D721Med (cell line): Measurements from ENCODE around the gene BASP1.
"Not testable (repeated sequence)": the region's sequence is repeated elsewhere in the genome, so short reads cannot be mapped to it uniquely, and the experiment has no call there.

Experiments
- DNase-seq: peaks from one replicate; pipeline ENCODE4 v3.0.0; 2011; ENCODE audit warnings: low spot score; ENCODE audit not compliant: insufficient read length
- FAIRE-seq: peaks from 2 replicates; lab custom pipeline; 2011; peaks lifted over from hg19 to GRCh38; lab: Jason Lieb, UNC
- TF ChIP-seq, protein P1 (sequence below): IDR thresholded peaks from 2 replicates; pipeline ENCODE4 v1.5.1; 2012; ENCODE audit warnings: mild to moderate bottlenecking, control low read depth; ENCODE audit not compliant: insufficient read depth; ENCODE audit errors: missing control alignments

The BASP1 gene

DNA sequence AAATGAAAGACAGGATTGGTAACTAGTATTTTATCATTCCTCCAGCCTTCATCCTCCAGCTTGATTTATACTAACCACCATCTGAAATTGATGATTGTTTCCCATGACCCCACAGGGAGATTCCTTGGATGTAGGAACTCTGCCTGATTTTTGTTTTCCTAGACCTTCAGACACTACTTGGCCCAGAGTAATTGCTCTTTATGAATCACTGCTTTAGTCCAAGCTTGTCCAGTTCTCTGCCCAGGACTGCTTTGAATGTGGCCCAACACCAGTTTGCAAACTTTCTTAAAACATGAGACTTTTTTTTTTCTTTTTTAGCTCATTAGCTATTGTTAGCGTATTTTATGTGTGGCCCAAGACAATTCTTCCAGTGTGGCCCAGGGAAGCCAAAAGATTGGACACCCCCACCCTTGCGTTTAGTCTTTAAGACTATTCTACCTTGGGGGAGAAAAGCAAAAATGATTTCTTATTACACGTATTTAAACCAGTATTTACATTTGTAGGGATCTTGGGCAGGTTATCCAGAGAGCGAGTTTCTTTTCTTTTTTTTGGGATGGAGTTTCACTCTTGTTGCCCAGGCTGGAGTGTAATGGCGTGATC lies 18.4 kb downstream of the BASP1 start:
- no peak for FAIRE-seq

DNA sequence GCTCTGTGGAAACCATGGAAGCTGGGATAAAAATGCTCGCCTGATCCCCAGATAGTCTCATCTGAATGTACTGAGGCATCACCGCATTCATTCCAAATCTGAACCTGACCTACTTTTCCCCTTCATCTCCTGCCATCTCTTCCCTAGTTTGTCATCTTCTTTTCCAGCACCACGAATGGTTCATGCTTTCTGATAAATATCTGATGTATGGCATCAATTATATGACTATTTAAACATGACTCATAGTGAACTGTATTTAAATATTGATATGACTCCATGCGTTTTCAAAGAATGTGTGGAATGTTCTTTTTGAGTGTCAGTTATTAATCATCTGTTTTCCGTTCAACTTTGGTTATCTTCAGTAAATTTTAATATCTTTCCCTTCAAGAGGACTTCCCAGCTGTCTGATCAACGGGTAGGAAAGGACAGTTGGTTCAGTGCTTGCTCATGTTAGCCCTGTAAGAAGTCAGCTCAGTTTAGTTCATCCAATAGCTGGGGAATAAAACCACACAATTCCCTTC lies 21.1 kb downstream of the BASP1 start:
- FAIRE-seq = no peak
- TF ChIP-seq, protein P1, sequence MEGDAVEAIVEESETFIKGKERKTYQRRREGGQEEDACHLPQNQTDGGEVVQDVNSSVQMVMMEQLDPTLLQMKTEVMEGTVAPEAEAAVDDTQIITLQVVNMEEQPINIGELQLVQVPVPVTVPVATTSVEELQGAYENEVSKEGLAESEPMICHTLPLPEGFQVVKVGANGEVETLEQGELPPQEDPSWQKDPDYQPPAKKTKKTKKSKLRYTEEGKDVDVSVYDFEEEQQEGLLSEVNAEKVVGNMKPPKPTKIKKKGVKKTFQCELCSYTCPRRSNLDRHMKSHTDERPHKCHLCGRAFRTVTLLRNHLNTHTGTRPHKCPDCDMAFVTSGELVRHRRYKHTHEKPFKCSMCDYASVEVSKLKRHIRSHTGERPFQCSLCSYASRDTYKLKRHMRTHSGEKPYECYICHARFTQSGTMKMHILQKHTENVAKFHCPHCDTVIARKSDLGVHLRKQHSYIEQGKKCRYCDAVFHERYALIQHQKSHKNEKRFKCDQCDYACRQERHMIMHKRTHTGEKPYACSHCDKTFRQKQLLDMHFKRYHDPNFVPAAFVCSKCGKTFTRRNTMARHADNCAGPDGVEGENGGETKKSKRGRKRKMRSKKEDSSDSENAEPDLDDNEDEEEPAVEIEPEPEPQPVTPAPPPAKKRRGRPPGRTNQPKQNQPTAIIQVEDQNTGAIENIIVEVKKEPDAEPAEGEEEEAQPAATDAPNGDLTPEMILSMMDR = no peak
- no peak for DNase-seq

More for the DNA sequence above, 18.4 kb downstream of the BASP1 start:
- no peak for DNase-seq
- TF ChIP-seq, protein P1 = no peak

DNA sequence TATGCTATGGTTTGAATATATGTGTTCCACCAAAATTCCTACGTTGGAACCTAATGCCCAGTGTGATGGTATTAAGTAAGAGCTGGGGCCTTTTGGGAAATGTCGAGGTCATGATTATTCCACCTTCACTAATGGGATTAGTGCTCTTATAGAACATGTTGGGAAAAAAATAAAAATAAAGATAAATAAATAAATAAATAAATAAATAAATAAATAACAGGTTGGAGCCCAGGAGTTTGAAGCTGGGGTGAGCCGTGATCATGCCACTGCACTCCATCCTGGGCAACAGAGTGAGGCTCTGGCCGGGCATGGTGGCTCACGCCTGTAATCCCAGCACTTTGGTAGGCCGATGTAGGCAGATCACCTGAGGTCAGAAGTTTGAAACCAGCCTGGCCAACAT lies 22.5 kb downstream of the BASP1 start:
- no peak for DNase-seq
- no peak for FAIRE-seq
- TF ChIP-seq, protein P1 = no peak

DNA sequence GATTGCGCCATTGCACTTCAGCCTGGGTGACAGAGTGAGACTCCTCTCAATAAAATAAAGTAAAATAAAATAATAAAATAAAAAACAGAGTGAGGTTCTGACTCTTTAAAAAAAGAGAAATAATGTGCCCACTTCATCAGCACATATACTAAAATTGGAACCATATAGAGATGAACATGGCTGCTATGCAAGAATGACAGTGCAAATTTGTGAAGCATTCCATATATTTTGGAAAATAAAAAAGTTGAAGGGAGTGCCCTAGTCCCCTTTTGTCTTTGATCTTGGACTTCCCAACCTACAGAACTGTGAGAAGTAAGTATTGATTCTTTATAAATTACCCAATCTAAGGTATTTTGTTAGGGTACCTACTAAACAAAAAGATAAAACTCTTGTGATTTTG lies 23.1 kb downstream of the BASP1 start:
- DNase-seq = no peak
- TF ChIP-seq, protein P1 = no peak
- no peak for FAIRE-seq

DNA sequence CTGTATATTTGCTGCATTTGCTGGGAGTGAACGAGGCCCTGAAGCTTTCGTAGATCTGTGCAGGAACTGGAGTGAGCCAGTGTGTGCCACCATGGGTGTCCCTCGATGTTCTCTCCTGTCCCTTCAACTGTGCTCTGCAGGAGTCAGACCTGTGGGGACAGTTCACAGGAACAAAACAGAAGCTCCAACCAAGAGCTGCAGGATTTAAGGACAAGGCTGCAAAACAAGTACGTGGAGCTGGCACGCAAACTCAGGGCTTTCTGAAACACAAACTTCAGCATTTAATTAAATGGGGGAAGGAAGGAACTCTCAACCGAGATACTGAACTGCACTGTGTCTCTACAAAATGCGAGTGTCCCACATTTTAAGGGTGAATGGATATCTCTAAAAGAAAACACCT lies 24.2 kb downstream of the BASP1 start:
- TF ChIP-seq, protein P1 = no peak
- no peak for DNase-seq
- FAIRE-seq = no peak

DNA sequence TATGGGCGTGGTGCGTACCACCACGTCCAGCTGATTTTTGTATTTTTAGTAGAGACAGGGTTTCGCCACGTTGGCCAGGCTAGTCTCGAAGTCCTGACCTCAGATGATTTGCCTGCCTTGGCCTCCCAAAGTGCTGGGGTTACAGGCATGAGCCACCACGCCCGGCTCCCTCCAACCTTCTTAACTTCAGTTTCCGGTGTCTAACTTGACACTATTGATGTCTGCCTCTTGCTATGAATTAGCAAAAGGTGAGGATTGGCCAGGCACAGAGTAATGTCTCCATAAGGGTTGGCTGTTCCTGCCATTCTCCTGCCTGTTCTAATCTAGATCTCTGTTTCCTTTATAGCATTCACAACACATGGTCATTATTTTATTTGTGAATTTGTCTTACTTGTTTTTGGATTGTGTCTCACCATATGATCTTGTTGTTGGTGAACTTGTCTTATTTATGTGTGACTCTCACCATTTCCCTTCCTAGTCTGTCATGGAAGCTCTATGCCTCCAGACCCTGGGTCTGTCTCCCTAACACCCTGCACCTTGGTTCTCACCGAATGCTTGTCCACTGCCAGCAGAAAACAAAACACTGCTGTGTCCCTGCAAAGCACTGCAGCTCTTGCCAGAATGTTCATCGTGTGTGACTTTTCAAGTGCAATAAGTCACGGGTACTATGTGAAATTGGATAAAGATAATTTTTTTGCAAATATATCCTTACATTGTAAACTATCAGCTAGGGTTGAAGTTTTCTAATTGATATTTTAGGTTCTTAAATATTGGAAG lies 26.0 kb downstream of the BASP1 start:
- DNase-seq = no peak
- no peak for FAIRE-seq
- TF ChIP-seq, protein P1 = no peak

DNA sequence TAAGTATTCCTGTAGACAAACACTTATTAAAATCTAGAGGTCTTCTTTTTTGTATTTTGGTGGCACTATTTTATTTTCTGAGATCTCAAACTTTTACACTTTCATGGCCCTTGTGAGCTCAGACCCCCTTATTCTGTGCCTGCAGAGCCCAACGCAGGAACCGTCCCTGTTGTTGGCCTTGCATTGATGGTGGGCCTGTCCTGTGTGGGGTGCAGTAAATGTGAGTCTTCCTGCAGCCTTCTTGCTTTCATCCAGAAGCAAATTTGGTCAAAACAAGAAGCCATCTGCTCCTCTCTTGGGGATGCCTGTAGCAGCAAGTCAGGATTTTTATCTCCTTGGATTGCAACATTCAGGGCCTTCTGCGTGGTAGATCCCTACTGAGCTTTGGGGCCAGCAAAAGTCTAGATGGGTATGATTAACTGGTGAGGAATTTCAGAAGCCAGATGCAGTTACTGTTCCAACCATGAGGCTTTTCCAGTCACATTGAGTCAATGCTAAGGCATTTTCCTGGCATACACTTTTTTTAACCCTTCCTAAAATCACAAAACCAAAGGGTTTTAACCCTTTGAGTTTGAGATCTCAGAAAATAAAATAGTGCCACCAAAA lies 31.7 kb downstream of the BASP1 start:
- TF ChIP-seq, protein P1 = no peak
- DNase-seq = no peak
- no peak for FAIRE-seq

DNA sequence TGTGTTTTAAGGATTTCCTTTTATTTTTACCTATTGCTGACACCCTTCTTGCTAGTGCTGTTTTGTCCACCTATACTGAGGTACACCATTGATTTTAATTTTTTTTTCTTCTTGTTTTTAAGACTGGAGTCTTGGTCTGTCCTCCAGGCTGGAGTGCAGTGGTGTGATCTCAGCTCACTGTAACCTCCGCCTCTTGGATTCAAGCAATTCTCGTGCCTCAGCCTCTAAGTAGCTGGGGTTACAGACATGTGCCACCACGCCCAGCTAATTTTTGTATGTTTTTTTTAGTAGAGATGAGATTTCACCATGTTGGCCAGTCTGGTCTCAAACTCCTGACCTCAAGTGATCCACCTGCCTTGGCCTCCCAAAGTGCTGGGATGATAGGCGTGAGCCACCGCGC lies 32.4 kb downstream of the BASP1 start:
- not testable (repeated sequence) for FAIRE-seq, DNase-seq
